Adrenal gland (tissue), 12 donors: Measurements from ENCODE around the gene ALX4. TPM values are rescaled to one million over a fixed set of nuclear protein-coding genes. Genes with fewer than 3 reads are reported as not detected.

Experiments used
- DNase-seq, 7 donors: peaks; one replicate each; pipeline ENCODE4 v3.0.0-alpha.2; 2019 to 2020
- H3K27ac ChIP-seq, 5 donors: fragments of 200-600 bp; sonication (generic) in 4 of 5; 1 replicate in 3 of 5; 2 replicates in 2 of 5; pipeline versions ENCODE4 v1.5.1 to v1.8.0; 2016 to 2020; ENCODE audit warnings: mild to moderate bottlenecking in 1 of 5
- H3K27me3 ChIP-seq: fragments of 200-600 bp; 2 replicates; pipeline ENCODE4 v1.8.0; 2021
- H3K36me3 ChIP-seq, 2 donors: fragments of 200-600 bp; replicated peaks in 1 of 2; 1 replicate in 1 of 2; 2 replicates in 1 of 2; pipeline versions ENCODE4 v1.5.1 to v1.8.0; 2018 to 2022
- H3K4me1 ChIP-seq, 2 donors: fragments of 200-600 bp; replicated peaks in 1 of 2; 1 replicate in 1 of 2; 2 replicates in 1 of 2; pipeline versions ENCODE4 v1.5.1 to v1.8.0; 2018 to 2021
- H3K4me3 ChIP-seq, 4 donors: fragments of 200-600 bp; sonication (generic) in 3 of 4; one replicate each; pipeline ENCODE4 v1.5.1; 2016 to 2018
- H3K9me3 ChIP-seq, 3 donors: fragments of 200-600 bp; sonication (generic) in 1 of 3; replicated peaks in 1 of 3; 1 replicate in 2 of 3; 2 replicates in 1 of 3; pipeline versions ENCODE4 v1.5.1 to v1.8.0; 2016 to 2021
- CTCF ChIP-seq, 6 experiments: fragments of 450-650 bp in 4 of 6; fragments of 200-600 bp in 2 of 6; sonication (generic) in 1 of 6; IDR thresholded peaks; 1 replicate in 5 of 6; 2 replicates in 1 of 6; pipeline versions ENCODE4 v1.5.1 to v1.8.0; 2016 to 2021; ENCODE audit warnings: antibody characterized with exemption in 6 of 6, mild to moderate bottlenecking in 2 of 6, moderate library complexity in 1 of 6
- POLR2A ChIP-seq, 2 donors: fragments of 450-650 bp; IDR thresholded peaks; one replicate each; pipeline ENCODE4 v1.6.1; 2017; ENCODE audit warnings: antibody characterized with exemption in 2 of 2, mild to moderate bottlenecking in 2 of 2, moderate library complexity in 1 of 2
- WGBS, 4 donors: extraction: QIAGEN DNeasy Blood & Tissue Kit in 2 of 4; methylation state at CpG; one replicate each; pipeline versions ENCODE4 v1.1.5 to v1.1.7; 2013 to 2017; 5-methylcytosine and 5-hydroxymethylcytosine counted together
- intact Hi-C, 2 donors: fragments of 100-400 bp; cut with DNase I; formaldehyde crosslinking; loops; one replicate each; pipeline versions ENCODE4 v1.14.1 to v1.15.0; 2022 to 2023
- polyA plus RNA-seq, 3 donors: library from polyadenylated mRNA; stranded (reverse); fragments of 200-250 nt in 2 of 3; fragments of 350-450 nt in 1 of 3; fragmentation: Illumina TruSeq in 1 of 3; extraction: RNeasy Lipid Tissue Mini Kit (QIAGEN cat#74804) in 1 of 3; gene quantifications; one replicate each; pipeline ENCODE4 v1.2.3, GENCODE V29; 2013 to 2014
- total RNA-seq, 9 donors: library from RNA; depleted of rRNA in 4 of 9; stranded (reverse); fragments of >200 nt in 4 of 9; fragments of 120-200 nt in 1 of 9; fragmentation: NEBNext Ultra II Directional in 1 of 9; extraction: Animal tissue kit (Norgen Biotek cat#: 25700) in 1 of 9; gene quantifications; one replicate each; pipeline versions ENCODE4 v1.1.0 to v1.2.4, GENCODE V29; 2013 to 2023
- donor health status: healthy with polysubstance abuse.
- donor health status: Bipolar disorder and iron deficiency.
- donor health status: DM: yes; HTN: yes; CAD: no.
- donor health status: DM: no; HTN: no; CAD: no.
- donor health status: DM: no; HTN: no; CAD: no.
- donor health status: DM: yes; HTN: yes; CAD: no.

The ALX4 gene
- total and polyA plus RNA-seq, 12 donors: 0.03 to 0.06 TPM; not detected in 10

DNA sequence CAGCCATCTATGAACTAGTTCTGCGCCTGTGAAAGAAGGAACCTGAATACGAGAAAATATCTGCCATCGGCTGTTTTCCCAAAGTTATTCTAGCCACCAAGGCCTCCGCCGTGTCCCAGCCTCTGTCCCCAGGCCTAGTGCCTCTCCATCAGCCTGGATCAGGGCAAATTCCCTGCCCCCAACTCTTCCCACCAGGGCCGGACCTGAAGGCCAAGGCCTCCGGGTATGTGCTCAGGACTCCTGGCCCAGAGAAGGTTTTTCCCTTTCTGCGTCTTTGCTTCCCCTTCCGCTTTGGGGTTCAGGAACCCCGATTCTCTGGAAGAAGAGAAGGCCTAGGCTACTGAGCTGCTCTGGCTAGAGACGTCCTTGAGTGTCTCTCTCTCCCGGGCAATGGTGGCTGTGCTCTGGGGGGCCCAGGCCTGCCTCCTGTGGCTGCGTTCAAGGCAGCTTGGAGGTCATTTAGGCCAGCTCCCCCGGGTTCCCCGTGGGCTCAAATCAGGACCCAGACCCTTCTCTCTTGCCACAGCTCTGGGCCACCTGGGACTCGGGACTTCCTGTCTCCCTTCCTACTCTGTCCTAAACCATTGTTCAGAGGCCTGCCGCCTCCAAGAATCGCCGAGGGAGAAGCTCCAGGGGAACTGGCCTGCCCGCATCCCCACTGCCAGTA, 1.6 kb downstream of the ALX4 start:
- Histone ChIP-seq H3K27ac (no peak overlapping the region), H3K4me3 (no peak overlapping the region), H3K4me1 (peaks cover 7 to 21% of the 10 kb centered on the region in 2 donors), H3K36me3 (no peaks in the 10 kb centered on the region), H3K27me3 (peaks cover 93% of the 10 kb centered on the region), H3K9me3 (no peaks in the 10 kb centered on the region)
- TF ChIP-seq POLR2A (IDR thresholded peaks at IDR 0.05) (no peak), CTCF (IDR thresholded peaks at IDR 0.05) (no peak)
- DNase-seq: no peak
- intact Hi-C loops: no loop called here
- 69 to 80% (median 70%) methylated on average over 17 to 20 of the region's 20 CpGs for WGBS, 4 donors

DNA sequence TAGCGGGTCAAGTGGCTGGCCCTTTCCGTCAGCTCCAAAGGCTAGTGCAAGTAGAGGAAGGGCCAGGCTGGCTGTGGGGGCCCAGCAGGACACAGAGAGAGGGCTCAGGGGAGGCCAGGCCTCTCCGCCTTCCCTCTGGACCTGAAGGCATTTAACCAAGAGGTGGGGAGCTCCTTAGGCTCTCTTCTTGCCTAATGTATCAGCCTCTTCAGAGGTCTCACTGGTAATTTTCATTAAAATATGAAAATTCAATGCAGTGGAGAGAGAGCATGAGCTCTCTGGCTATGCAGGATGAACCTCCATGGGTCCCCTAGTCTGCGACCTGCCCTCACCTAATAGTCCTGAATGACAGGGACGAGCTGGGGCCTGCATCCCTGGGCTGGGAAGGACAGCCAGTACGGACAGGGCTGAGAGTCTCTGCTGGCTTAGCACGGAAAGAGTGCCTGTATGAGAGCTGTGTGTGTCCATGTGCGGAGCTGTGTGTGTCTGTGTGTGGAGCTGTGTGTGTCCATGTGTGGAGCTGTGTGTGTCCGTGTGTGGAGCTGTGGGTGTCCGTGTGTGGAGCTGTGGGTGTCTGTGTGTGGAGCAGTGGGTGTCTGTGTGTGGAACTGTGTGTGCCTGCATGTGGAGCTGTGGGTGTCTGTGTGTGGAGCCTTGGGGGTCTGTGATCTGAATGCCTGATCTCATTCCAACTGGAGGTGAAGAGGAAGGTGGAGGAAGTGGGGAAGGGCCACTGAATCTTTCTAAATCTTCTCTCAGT, 2.4 kb downstream of the ALX4 start:
- Histone ChIP-seq H3K9me3 (no peaks in the 10 kb centered on the region), H3K27me3 (peaks cover 93% of the 10 kb centered on the region), H3K4me1 (peaks cover 7 to 21% of the 10 kb centered on the region in 2 donors), H3K27ac (no peak overlapping the region), H3K36me3 (no peaks in the 10 kb centered on the region), H3K4me3 (no peak overlapping the region)
- TF ChIP-seq CTCF (IDR thresholded peaks at IDR 0.05) (no peak), POLR2A (IDR thresholded peaks at IDR 0.05) (no peak)
- 80 to 90% (median 89%) methylated on average over 6 to 10 of the region's 10 CpGs for WGBS, 4 donors
- DNase-seq: no peak
- intact Hi-C loops: no loop called here

- Histone ChIP-seq H3K36me3 (no peaks in the 10 kb centered on the region), H3K4me1 (peaks cover 7 to 21% of the 10 kb centered on the region in 2 donors), H3K9me3 (no peaks in the 10 kb centered on the region), H3K27me3 (peaks cover 88% of the 10 kb centered on the region), H3K4me3 (no peak overlapping the region), H3K27ac (no peak overlapping the region)
- no peak for TF ChIP-seq CTCF (IDR thresholded peaks at IDR 0.05)
- no peak for TF ChIP-seq POLR2A (IDR thresholded peaks at IDR 0.05)
- no peak for DNase-seq
- 75 to 97% (median 90%) methylated on average over 4 to 7 of the region's 7 CpGs for WGBS, 4 donors
- intact Hi-C loops: no loop called here
These were observed 3.1 kb downstream of the ALX4 start for GRCh38 chr11:44306918-44307244.

- intact Hi-C loops: no loop called here
- peaks cover 7 to 21% of the 10 kb centered on the region in 2 donors for H3K4me1 ChIP-seq
- no peak for DNase-seq
- no peaks in the 10 kb centered on the region for H3K36me3 ChIP-seq
- no peaks in the 10 kb centered on the region for H3K9me3 ChIP-seq
- H3K27me3 ChIP-seq: peaks cover 82% of the 10 kb centered on the region
- 53 to 64% (median 60%) methylated on average over 29 to 38 of the region's 38 CpGs for WGBS, 4 donors
- TF ChIP-seq CTCF (IDR thresholded peaks at IDR 0.05) (no peak), POLR2A (IDR thresholded peaks at IDR 0.05) (no peak)
- no peak overlapping the region for H3K27ac ChIP-seq
- H3K4me3 ChIP-seq: peak overlapping the region in 2 of 4 donors; percentile 12 to 68
These were observed 3.7 kb downstream of the ALX4 start for GRCh38 chr11:44306052-44306917.
